ENCODE data around the gene ADAMTS8.
"Not testable (repeated sequence)": the region's sequence is repeated elsewhere in the genome, so short reads cannot be mapped to it uniquely, and the experiment has no call there.

The ADAMTS8 gene

GRCh38 chr11:130438401-130439159 is 10.2 kb upstream of the ADAMTS8 start:
- DNase-seq: not testable (repeated sequence)

GRCh38 chr11:130437848-130438247 is 9.4 kb upstream of the ADAMTS8 start:
- DNase-seq: no peak

DNA sequence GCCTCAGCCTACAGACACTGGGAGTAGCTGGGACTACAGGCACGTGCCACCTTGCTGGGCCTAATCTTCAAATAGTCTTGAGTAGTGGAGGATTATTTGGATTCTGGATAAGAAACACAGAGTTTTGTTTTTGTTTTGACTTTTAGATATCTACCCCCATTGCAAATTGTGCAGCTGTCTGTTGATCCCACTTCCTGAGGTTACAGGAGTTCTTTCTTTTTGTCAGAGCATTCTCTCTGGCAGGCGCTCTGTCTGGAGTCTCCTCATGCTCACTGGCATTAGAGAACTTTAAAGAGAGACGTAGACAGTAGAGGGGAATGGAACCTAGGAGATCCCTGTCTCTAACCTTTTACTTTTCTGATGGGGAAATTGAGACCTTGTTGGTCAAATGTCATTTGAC is 7.8 kb upstream of the ADAMTS8 start:
- DNase-seq: no peak

- no peak for DNase-seq
Observed at GRCh38 chr11:130435671-130436070, 7.3 kb upstream of the ADAMTS8 start.

- DNase-seq: peak; percentile 87
Observed at GRCh38 chr11:130434521-130435223, 6.3 kb upstream of the ADAMTS8 start.

- DNase-seq: no peak
Observed at GRCh38 chr11:130433357-130433756, 4.9 kb upstream of the ADAMTS8 start.

- DNase-seq: no peak
Observed at GRCh38 chr11:130431801-130432200, 3.4 kb upstream of the ADAMTS8 start.

DNA sequence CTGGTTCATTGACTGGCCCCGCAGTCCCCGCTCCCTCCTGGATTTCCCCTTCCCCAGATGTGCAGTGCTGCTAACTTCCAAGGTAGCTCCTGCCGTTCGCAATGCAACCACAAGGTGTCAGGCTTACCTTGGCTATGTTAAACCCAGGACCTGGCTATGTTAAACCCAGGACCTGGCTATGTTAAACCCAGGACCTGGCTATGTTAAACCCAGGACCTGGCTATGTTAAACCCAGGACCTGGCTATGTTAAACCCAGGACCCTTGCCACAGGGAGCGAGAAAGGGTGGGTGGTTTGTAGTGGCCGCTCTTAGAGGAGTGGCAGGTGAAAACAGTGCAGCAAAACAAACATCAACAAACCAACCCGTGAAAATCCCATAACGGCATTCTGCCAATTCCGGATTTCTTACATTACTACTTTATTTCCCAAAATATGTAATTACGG is 2.9 kb upstream of the ADAMTS8 start:
- DNase-seq: peak; percentile 87

GRCh38 chr11:130429983-130430382 is 1.6 kb upstream of the ADAMTS8 start:
- no peak for DNase-seq

- DNase-seq: peak; percentile 44
Observed at GRCh38 chr11:130429120-130429681, 792 bp upstream of the ADAMTS8 start.

- DNase-seq: peak; percentile 74
Observed at GRCh38 chr11:130427581-130428315, 661 bp downstream of the ADAMTS8 start.

- peak; percentile 38 for DNase-seq
Observed at GRCh38 chr11:130426837-130427341, 1.5 kb downstream of the ADAMTS8 start.

DNA sequence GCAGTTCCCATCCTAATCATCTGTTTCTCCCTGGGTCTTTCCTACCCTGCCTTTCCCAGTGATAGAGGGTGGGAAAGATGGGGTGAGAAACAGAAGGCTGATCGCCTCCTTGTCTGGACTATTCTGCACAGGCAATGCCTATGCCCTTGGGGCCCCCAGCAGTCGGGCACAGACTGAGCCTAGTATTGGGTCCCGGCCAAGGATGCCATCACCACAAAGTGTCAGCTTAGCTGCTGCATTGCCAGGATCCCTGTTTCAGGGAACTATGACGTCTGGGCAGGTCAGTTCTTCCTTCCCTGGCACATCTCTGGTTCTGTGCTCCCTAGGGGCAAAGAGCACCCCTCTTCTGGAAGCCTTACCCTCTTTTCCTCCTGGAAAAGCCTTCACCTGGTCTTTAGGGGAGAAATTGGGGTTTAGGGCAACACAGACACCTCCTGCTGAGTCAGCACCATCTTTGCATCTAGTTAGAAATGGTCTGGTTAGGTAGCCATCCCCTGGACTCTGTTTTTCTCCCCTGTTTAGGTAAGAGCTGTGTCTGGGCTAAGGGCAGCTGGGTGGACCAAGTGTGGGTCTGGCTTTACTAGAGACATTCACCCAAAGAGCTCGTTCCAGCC is 2.1 kb downstream of the ADAMTS8 start:
- DNase-seq: no peak

DNA sequence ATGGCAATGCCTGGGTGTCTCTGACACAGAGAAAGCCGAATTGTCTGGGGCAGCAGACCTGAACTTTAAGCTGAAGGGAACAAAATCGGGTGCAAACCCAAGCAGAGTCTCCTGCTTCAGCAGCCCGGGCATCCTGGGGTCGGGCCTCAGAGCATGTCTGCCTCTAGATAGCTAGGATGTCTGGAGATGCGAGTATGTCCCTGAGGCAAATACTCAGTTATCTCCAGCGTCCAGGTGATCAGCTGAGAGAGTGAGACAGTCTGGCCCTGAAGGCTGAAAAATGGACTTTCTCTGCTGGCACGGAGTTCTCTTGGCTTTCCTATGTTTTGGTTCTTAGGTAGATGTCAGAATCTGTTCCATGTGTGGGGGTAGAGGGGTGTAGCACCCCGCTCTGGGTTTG is 3.3 kb downstream of the ADAMTS8 start:
- DNase-seq: no peak

- no peak for DNase-seq
Observed at GRCh38 chr11:130424613-130425140, 3.7 kb downstream of the ADAMTS8 start.

GRCh38 chr11:130423541-130424142 is 4.8 kb downstream of the ADAMTS8 start:
- DNase-seq: no peak

- DNase-seq: no peak
Observed at GRCh38 chr11:130422251-130422995, 6.0 kb downstream of the ADAMTS8 start.

GRCh38 chr11:130421697-130422096 is 6.7 kb downstream of the ADAMTS8 start:
- DNase-seq: no peak

GRCh38 chr11:130421199-130421585 is 7.2 kb downstream of the ADAMTS8 start:
- DNase-seq: no peak

DNA sequence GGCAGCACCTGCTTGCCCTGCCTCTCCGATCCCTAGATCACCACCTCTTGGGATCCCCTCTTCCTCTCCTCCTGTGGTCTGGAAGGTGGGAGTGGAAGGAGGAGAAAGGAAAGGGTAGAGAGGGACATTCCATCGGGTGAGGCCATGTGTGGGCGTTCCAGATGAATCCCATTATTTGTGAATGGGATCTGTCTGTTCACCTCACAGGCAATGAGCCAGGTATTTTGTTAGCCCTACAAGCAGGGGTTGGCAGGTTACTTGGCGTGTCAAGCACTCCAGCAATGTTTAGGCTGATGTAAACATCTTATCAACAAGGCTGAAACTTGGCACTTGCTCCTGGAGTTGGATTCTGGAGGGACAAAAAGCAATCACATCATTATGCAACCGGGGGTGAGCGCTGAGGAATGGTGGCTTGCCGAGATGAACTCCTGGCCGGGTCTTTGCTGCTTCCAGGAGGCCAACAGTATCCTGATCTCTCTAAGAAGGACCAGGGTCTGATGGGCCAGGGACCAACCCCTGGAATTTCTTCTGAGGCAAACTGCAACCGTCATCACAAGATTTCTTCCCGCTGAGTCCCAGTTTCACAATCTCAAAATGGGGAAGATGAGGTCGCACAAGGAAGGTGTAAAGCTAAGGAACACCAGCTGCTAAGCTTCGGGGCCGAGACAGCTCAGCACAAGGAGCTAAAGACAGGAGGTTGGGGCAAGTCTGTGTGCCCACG is 7.8 kb downstream of the ADAMTS8 start:
- no peak for DNase-seq

DNA sequence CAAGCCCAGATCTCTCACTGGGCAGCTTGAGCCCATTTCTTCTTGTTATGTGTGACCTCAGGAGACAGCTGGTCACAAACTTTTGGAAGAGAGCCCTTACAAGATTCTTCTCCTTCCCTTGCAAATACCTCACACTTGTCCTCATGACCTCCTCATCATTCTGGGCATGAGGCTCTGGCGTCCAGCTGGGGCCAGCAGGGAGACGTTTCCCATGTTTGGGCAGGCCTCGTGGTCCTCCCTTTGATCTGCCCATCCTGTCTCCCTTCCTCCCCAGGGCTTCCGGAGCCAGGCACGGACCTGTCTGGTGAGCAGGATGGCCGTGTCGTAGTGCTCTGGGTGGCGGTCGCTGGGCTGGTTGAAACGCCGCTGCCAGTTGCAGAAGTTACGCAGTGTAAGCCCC is 9.7 kb downstream of the ADAMTS8 start:
- DNase-seq: no peak

All from NCI-H82 (cell line).